BLaER1 treated with 17β-estradiol and CSF1 and Interleukin-3, amounts not matched to agents 10 nM and 100 nM (cell line): ENCODE measurements around the gene MYL10.
A peak's percentile ranks its signal among the peaks of the same experiment; 100 is the strongest.

ENCODE experiments used
- H3K27ac ChIP-seq, 11 experiments: shearing (Covaris generic); formaldehyde crosslinking; 2 replicates each; pipeline ENCODE4 v1.8.1; 2022
- H3K27me3 ChIP-seq, 11 experiments: shearing (Covaris generic); formaldehyde crosslinking; 2 replicates each; pipeline ENCODE4 v1.8.1; 2022
- H3K36me3 ChIP-seq, 11 experiments: shearing (Covaris generic); formaldehyde crosslinking; 2 replicates each; pipeline ENCODE4 v1.8.1; 2022
- H3K4me1 ChIP-seq, 10 experiments: shearing (Covaris generic); formaldehyde crosslinking; 2 replicates each; pipeline ENCODE4 v1.8.1; 2022
- H3K4me2 ChIP-seq, 11 experiments: shearing (Covaris generic); formaldehyde crosslinking; 2 replicates each; pipeline ENCODE4 v1.8.1; 2022
- H3K4me3 ChIP-seq, 10 experiments: shearing (Covaris generic); formaldehyde crosslinking; 2 replicates each; pipeline ENCODE4 v1.8.1; 2022
- H3K9ac ChIP-seq, 11 experiments: shearing (Covaris generic); formaldehyde crosslinking; 2 replicates each; pipeline ENCODE4 v1.8.1; 2022
- H3K9me3 ChIP-seq, 11 experiments: shearing (Covaris generic); formaldehyde crosslinking; replicated peaks in 1 of 11; 2 replicates each; pipeline ENCODE4 v1.8.1; 2022
- H4K20me1 ChIP-seq, 11 experiments: shearing (Covaris generic); formaldehyde crosslinking; 2 replicates each; pipeline ENCODE4 v1.8.1; 2022
- Cebpa-rat ChIP-seq, 11 experiments: shearing (Covaris generic); IDR thresholded peaks; 2 replicates each; pipeline ENCODE4 v1.8.1; 2022

Gene MYL10

GRCh38 chr7:101578552-101578951, 50.5 kb downstream of the MYL10 start:
- H3K9me3 ChIP-seq, result peaks cover 18 to 45% (median 30%) of the 10 kb centered on the region in 11 experiments
- H3K4me2 ChIP-seq, result no peak overlapping the region
- H3K36me3 ChIP-seq, result no peaks in the 10 kb centered on the region
- H3K9ac ChIP-seq, result no peak overlapping the region
- no peak overlapping the region for H3K4me3 ChIP-seq
- peaks cover 0 to 17% (median 12%) of the 10 kb centered on the region in 10 experiments; a peak in 16 of 20 replicates for H3K4me1 ChIP-seq
- TF ChIP-seq Cebpa-rat (IDR thresholded peaks at IDR 0.05), result no peak
- no peaks in the 10 kb centered on the region for H3K27me3 ChIP-seq
- H3K27ac ChIP-seq, result no peak overlapping the region
- H4K20me1 ChIP-seq, result no peaks in the 10 kb centered on the region

- no peak overlapping the region for H3K27ac ChIP-seq
- no peaks in the 10 kb centered on the region for H3K27me3 ChIP-seq
- no peak overlapping the region for H3K9ac ChIP-seq
- no peak overlapping the region for H3K4me2 ChIP-seq
- H4K20me1 ChIP-seq, result no peaks in the 10 kb centered on the region
- H3K4me1 ChIP-seq, result peaks cover 0 to 17% (median 12%) of the 10 kb centered on the region in 10 experiments; a peak in 16 of 20 replicates
- H3K4me3 ChIP-seq, result no peak overlapping the region
- no peaks in the 10 kb centered on the region for H3K36me3 ChIP-seq
- TF ChIP-seq Cebpa-rat (IDR thresholded peaks at IDR 0.05), result no peak
- H3K9me3 ChIP-seq, result peaks cover 28 to 51% (median 34%) of the 10 kb centered on the region in 11 experiments
These were observed 52.1 kb downstream of the MYL10 start for GRCh38 chr7:101576998-101577397.

GRCh38 chr7:101575721-101576120, 53.4 kb downstream of the MYL10 start:
- Histone ChIP-seq H3K27me3 (no peaks in the 10 kb centered on the region), H3K4me2 (peak overlapping the region in 9 of 11 experiments; percentile 3 to 46 (median 25); a peak in 8 of 22 replicates)

DNA sequence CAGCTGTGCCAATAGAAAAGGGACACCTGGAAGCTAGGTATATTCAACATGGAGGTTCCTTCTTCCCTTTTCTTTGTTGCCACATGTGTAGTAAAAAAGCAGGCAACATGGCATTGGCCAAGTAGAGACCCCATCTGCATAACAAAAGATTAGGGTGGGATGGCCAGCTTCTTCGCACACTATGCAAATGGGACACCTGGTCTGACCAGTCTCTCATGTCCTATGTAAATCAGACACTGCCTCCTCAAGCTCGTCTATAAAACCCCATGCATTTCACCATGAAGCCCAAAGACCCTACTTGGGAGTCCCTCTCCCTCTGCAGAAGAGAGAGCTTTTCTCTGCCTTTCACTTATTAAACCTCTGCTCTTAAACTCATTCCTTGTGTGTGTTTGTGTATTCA, 53.9 kb downstream of the MYL10 start:
- Histone ChIP-seq H3K4me1 (peaks cover 0 to 17% (median 12%) of the 10 kb centered on the region in 10 experiments; a peak in 16 of 20 replicates), H3K36me3 (no peaks in the 10 kb centered on the region), H3K27ac (no peak overlapping the region), H3K9me3 (peaks cover 38 to 63% (median 44%) of the 10 kb centered on the region in 11 experiments), H4K20me1 (no peaks in the 10 kb centered on the region), H3K9ac (no peak overlapping the region), H3K27me3 (no peaks in the 10 kb centered on the region), H3K4me3 (no peak overlapping the region), H3K4me2 (peak overlapping the region in 9 of 11 experiments; percentile 3 to 46 (median 25); a peak in 13 of 22 replicates)
- no peak for TF ChIP-seq Cebpa-rat (IDR thresholded peaks at IDR 0.05)

More at GRCh38 chr7:101575721-101576120, 53.4 kb downstream of the MYL10 start:
- Histone ChIP-seq H3K4me3 (no peak overlapping the region), H3K4me1 (peaks cover 0 to 17% (median 12%) of the 10 kb centered on the region in 10 experiments; a peak in 16 of 20 replicates), H4K20me1 (no peaks in the 10 kb centered on the region), H3K36me3 (no peaks in the 10 kb centered on the region), H3K27ac (no peak overlapping the region), H3K9me3 (peaks cover 35 to 59% (median 42%) of the 10 kb centered on the region in 11 experiments), H3K9ac (no peak overlapping the region)
- TF ChIP-seq Cebpa-rat (IDR thresholded peaks at IDR 0.05), result no peak

- Histone ChIP-seq H3K4me3 (no peak overlapping the region), H3K27me3 (no peaks in the 10 kb centered on the region), H3K4me1 (peaks cover 1 to 18% (median 12%) of the 10 kb centered on the region in 10 experiments; a peak in 16 of 20 replicates), H4K20me1 (no peaks in the 10 kb centered on the region), H3K36me3 (no peaks in the 10 kb centered on the region), H3K9ac (no peak overlapping the region), H3K9me3 (peaks cover 33 to 49% (median 39%) of the 10 kb centered on the region in 11 experiments), H3K27ac (no peak overlapping the region), H3K4me2 (no peak overlapping the region)
- no peak for TF ChIP-seq Cebpa-rat (IDR thresholded peaks at IDR 0.05)
These were observed 56.9 kb downstream of the MYL10 start for GRCh38 chr7:101572156-101572555.

DNA sequence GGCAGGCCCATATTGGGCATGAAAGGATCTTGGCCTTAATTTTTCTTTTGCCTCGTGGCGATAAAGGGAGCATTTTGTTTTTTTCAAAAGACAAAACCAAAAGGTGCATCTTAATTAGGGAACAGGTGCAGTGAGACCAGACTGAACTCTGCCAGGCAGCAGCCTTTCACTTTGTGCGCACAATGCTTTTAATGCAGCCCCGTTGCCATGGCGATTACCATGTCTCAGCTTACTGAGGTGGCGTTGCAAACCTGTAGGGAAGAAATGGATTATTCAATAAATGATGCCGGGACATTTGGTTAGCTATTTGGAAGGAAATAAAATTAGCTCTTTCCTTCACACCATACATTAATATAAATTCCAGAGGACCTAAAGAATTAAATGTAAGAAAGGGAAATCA, 61.9 kb downstream of the MYL10 start:
- Histone ChIP-seq H3K27ac (no peak overlapping the region), H3K4me3 (no peak overlapping the region), H3K36me3 (no peaks in the 10 kb centered on the region), H3K9me3 (peaks cover 9 to 25% (median 16%) of the 10 kb centered on the region in 11 experiments), H3K4me1 (peaks cover 0 to 18% (median 7%) of the 10 kb centered on the region in 10 experiments; a peak in 6 of 20 replicates), H3K9ac (no peak overlapping the region), H4K20me1 (no peaks in the 10 kb centered on the region; a peak in 1 of 22 replicates), H3K27me3 (no peaks in the 10 kb centered on the region), H3K4me2 (peak overlapping the region in 2 of 11 experiments; percentile 7 to 26; a peak in 1 of 22 replicates)
- no peak for TF ChIP-seq Cebpa-rat (IDR thresholded peaks at IDR 0.05)

- TF ChIP-seq Cebpa-rat (IDR thresholded peaks at IDR 0.05), result no peak
- no peaks in the 10 kb centered on the region for H3K36me3 ChIP-seq
- no peak overlapping the region for H3K27ac ChIP-seq
- peaks cover 0 to 10% (median 4%) of the 10 kb centered on the region in 11 experiments; a peak in 8 of 22 replicates for H3K9me3 ChIP-seq
- H4K20me1 ChIP-seq, result no peaks in the 10 kb centered on the region; a peak in 1 of 22 replicates
- H3K4me1 ChIP-seq, result peaks cover 0 to 18% (median 7%) of the 10 kb centered on the region in 10 experiments; a peak in 6 of 20 replicates
- H3K4me3 ChIP-seq, result no peak overlapping the region
- no peak overlapping the region for H3K9ac ChIP-seq
- H3K4me2 ChIP-seq, result no peak overlapping the region
- H3K27me3 ChIP-seq, result no peaks in the 10 kb centered on the region
These were observed 63.4 kb downstream of the MYL10 start for GRCh38 chr7:101565601-101566209.

DNA sequence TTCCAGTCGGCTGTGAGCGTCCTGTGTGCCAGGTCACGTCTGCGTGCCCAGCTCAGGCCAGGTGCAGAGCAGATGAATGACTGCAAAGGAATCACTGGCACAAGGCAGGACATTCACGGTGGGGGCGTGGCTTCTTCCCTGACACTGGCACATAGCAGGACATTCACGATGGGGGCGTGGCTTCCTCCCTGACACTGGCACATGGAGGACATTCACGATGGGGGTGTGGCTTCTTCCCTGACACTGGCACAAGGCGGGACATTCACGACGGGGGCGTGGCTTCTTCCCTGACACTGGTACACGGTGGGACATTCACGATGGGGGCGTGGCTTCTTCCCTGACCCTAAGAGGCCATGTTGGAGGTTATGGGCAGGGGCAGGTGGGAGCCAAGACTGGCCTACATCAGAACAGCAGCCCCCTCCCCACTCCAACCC, 64.3 kb downstream of the MYL10 start:
- H3K27me3 ChIP-seq, result no peaks in the 10 kb centered on the region
- no peaks in the 10 kb centered on the region for H3K36me3 ChIP-seq
- no peak for TF ChIP-seq Cebpa-rat (IDR thresholded peaks at IDR 0.05)
- no peaks in the 10 kb centered on the region; a peak in 1 of 22 replicates for H4K20me1 ChIP-seq
- H3K9me3 ChIP-seq, result peaks cover 0 to 7% (median 5%) of the 10 kb centered on the region in 11 experiments; a peak in 10 of 22 replicates
- H3K27ac ChIP-seq, result no peak overlapping the region
- peaks cover 0 to 18% (median 7%) of the 10 kb centered on the region in 10 experiments; a peak in 6 of 20 replicates for H3K4me1 ChIP-seq
- no peak overlapping the region for H3K4me2 ChIP-seq
- H3K4me3 ChIP-seq, result no peak overlapping the region
- no peak overlapping the region for H3K9ac ChIP-seq

DNA sequence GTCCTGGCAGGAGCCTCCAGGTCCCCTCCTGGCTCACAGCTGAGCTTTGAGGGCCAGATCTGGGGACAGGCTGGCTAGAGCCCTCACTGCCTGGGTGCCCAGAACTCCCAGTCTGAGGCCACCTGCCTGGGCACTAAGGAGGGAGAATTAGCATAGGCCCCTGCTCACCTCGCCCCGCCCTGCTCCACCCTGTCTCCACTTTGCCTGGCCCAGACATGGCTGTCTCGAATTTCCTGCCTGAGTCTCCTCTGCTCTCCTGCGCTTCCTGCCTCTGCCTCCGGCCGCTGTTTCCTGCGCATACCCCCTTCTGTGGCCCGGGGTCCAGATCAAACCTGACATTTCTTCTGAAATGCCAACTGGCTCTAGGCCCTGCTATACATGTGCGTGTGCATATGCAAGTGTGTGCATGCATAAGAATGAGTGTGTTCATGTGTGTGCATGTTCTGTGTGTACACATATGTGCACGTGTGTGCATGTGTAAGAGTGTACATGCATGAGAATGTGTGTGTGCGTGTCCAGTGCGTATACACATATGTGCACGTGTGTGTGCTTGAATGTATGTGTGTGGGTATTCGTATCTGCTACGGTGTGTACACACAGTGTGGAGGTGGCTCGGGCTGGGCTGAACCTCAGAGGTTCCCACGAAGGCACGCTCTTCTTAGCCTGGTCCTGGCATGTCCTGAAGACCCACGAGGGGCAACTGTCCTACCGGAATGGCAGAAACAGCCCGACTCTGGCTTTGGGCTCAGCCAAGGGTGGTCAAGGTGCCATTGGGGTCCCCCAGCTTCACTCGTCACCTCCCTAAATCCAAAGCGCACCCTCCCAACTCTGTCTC, 64.9 kb downstream of the MYL10 start:
- Histone ChIP-seq H3K4me2 (no peak overlapping the region), H3K4me3 (no peak overlapping the region), H3K9me3 (peaks cover 0 to 13% (median 7%) of the 10 kb centered on the region in 11 experiments; a peak in 10 of 22 replicates), H3K9ac (no peak overlapping the region), H4K20me1 (no peaks in the 10 kb centered on the region; a peak in 1 of 22 replicates), H3K27me3 (no peaks in the 10 kb centered on the region), H3K27ac (no peak overlapping the region), H3K36me3 (no peaks in the 10 kb centered on the region), H3K4me1 (peaks cover 0 to 18% (median 7%) of the 10 kb centered on the region in 10 experiments; a peak in 6 of 20 replicates)
- TF ChIP-seq Cebpa-rat (IDR thresholded peaks at IDR 0.05), result no peak
